Measurements from ENCODE around the gene EPHB3.

EPHB3 gene

GRCh38 chr3:184532940-184533732, 28.4 kb upstream of the EPHB3 start:
- no peak overlapping the region for H3K27ac ChIP-seq (ENCODE audit: insufficient read depth, low read depth, low read length, poor library complexity, severe bottlenecking)
- 93 to 95% methylated on average over 8 of the region's 8 CpGs for WGBS, 2 experiments
- no peaks in the 10 kb centered on the region for H3K27me3 ChIP-seq (ENCODE audit: control insufficient read depth, insufficient read depth, low read length, poor library complexity, severe bottlenecking)
- H3K9me3 ChIP-seq (ENCODE audit: control insufficient read depth, low read length), result no peaks in the 10 kb centered on the region
- peaks cover 6% of the 10 kb centered on the region for H3K4me1 ChIP-seq (ENCODE audit: control insufficient read depth, insufficient read depth, low read length)
- no peaks in the 10 kb centered on the region for H3K36me3 ChIP-seq (ENCODE audit: control insufficient read depth, insufficient read depth, low read length)
- no peak overlapping the region for H3K4me3 ChIP-seq (ENCODE audit: insufficient read depth, low read depth, low read length)

DNA sequence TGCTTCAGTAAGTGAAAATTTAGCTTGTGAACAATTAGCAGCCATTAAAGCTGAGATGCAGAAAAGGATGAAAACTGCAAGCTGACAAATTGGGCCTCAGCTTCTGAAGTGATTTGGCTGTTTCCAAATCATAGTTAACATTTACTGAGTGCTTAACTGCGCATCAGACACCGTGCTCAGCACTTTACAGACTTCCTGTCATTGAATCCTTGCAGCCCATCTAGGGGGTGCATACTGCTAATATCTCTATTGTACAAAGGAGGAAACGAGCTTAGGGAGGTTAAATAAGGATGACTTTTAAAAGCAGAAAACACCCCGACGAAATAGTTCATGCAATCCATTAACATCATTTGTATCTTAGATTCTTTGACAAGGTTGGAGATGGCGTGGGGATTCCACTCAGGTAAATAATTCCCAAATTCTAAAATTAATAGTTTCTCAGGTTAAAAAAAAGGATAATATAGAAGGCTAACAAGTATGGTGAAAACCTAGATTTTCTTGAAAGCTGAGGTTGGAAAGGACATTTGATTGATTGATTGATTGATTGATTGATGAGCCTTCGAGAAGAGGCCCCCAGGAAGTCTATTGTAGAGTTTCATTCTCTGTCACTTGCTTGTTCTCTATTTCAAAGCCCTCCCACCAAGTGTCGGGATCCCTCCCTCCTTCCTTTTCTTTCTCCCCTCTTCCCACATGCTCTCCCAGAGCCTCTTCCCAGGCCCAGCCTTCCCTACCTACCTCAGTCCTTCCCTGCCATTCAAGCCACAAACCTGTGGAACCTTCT, 23.5 kb upstream of the EPHB3 start:
- 35 to 44% methylated on average over 5 to 8 of the region's 8 CpGs for WGBS, 2 experiments
- no peaks in the 10 kb centered on the region for H3K27me3 ChIP-seq (ENCODE audit: control insufficient read depth, insufficient read depth, low read length, poor library complexity, severe bottlenecking)

DNA sequence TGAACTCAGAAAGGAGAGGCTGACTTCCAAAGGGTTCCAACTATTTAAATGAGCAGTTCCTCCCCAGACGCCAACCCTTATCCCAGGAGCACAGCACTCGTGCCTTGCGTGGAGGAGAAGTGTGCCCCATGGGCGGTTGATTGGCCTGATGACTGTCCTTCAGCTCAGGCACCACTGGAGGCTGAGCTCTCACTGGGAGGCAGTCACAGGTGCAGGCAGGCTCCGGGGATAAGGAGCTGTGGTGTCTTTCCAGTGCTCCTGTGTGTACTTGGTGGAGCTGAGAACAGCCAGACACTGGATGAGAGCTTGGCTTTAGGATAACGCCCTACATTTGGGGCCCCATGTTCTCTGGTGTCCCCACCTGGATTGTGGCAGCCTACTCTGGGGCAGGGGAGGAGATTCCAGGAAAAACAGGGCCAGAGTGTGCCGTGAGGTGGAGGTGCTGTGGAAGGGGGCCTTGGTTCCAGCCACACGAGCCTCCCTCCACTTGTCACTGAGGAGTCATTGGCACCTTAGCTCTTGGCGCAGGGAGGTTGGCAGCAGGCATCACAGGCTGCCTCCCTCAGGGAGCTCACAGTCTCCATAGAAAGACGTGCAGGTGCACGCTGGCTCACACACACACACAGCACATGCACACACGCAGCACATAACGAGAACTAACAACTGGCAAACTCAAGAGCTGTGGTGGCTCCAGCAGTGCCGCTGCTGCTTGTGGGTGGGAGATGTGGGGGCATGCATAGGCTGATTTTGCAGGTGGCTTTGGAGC, 22.7 kb upstream of the EPHB3 start:
- Histone ChIP-seq H3K36me3 (ENCODE audit: control insufficient read depth, insufficient read depth, low read length) (no peaks in the 10 kb centered on the region), H3K4me1 (ENCODE audit: control insufficient read depth, insufficient read depth, low read length) (peaks cover 16% of the 10 kb centered on the region), H3K9me3 (ENCODE audit: control insufficient read depth, low read length) (no peaks in the 10 kb centered on the region), H3K4me3 (ENCODE audit: insufficient read depth, low read depth, low read length) (no peak overlapping the region), H3K27me3 (ENCODE audit: control insufficient read depth, insufficient read depth, low read length, poor library complexity, severe bottlenecking) (peaks cover 5% of the 10 kb centered on the region), H3K27ac (ENCODE audit: insufficient read depth, low read depth, low read length, poor library complexity, severe bottlenecking) (no peak overlapping the region)
- WGBS, 2 experiments, result 65 to 66% methylated on average over 14 of the region's 14 CpGs

More for the DNA sequence above, 23.5 kb upstream of the EPHB3 start:
- Histone ChIP-seq H3K4me3 (ENCODE audit: insufficient read depth, low read depth, low read length) (no peak overlapping the region), H3K27ac (ENCODE audit: insufficient read depth, low read depth, low read length, poor library complexity, severe bottlenecking) (no peak overlapping the region), H3K36me3 (ENCODE audit: control insufficient read depth, insufficient read depth, low read length) (no peaks in the 10 kb centered on the region), H3K4me1 (ENCODE audit: control insufficient read depth, insufficient read depth, low read length) (peaks cover 16% of the 10 kb centered on the region), H3K9me3 (ENCODE audit: control insufficient read depth, low read length) (no peaks in the 10 kb centered on the region)

GRCh38 chr3:184539801-184540435, 21.7 kb upstream of the EPHB3 start:
- H3K27ac ChIP-seq (ENCODE audit: insufficient read depth, low read depth, low read length, poor library complexity, severe bottlenecking), result no peak overlapping the region
- H3K9me3 ChIP-seq (ENCODE audit: control insufficient read depth, low read length), result no peaks in the 10 kb centered on the region
- whole genome bisulfite sequencing, 2 experiments, result 82 to 83% methylated on average over 16 of the region's 16 CpGs
- no peaks in the 10 kb centered on the region for H3K36me3 ChIP-seq (ENCODE audit: control insufficient read depth, insufficient read depth, low read length)
- peaks cover 6% of the 10 kb centered on the region for H3K27me3 ChIP-seq (ENCODE audit: control insufficient read depth, insufficient read depth, low read length, poor library complexity, severe bottlenecking)
- H3K4me3 ChIP-seq (ENCODE audit: insufficient read depth, low read depth, low read length), result no peak overlapping the region
- H3K4me1 ChIP-seq (ENCODE audit: control insufficient read depth, insufficient read depth, low read length), result peaks cover 16% of the 10 kb centered on the region

GRCh38 chr3:184540777-184541681, 20.6 kb upstream of the EPHB3 start:
- H3K36me3 ChIP-seq (ENCODE audit: control insufficient read depth, insufficient read depth, low read length), result no peaks in the 10 kb centered on the region
- H3K4me1 ChIP-seq (ENCODE audit: control insufficient read depth, insufficient read depth, low read length), result peaks cover 16% of the 10 kb centered on the region
- H3K27ac ChIP-seq (ENCODE audit: insufficient read depth, low read depth, low read length, poor library complexity, severe bottlenecking), result no peak overlapping the region
- H3K27me3 ChIP-seq (ENCODE audit: control insufficient read depth, insufficient read depth, low read length, poor library complexity, severe bottlenecking), result peaks cover 6% of the 10 kb centered on the region
- H3K9me3 ChIP-seq (ENCODE audit: control insufficient read depth, low read length), result no peaks in the 10 kb centered on the region
- WGBS, 2 experiments, result 63 to 64% methylated on average over 14 of the region's 14 CpGs
- no peak overlapping the region for H3K4me3 ChIP-seq (ENCODE audit: insufficient read depth, low read depth, low read length)

DNA sequence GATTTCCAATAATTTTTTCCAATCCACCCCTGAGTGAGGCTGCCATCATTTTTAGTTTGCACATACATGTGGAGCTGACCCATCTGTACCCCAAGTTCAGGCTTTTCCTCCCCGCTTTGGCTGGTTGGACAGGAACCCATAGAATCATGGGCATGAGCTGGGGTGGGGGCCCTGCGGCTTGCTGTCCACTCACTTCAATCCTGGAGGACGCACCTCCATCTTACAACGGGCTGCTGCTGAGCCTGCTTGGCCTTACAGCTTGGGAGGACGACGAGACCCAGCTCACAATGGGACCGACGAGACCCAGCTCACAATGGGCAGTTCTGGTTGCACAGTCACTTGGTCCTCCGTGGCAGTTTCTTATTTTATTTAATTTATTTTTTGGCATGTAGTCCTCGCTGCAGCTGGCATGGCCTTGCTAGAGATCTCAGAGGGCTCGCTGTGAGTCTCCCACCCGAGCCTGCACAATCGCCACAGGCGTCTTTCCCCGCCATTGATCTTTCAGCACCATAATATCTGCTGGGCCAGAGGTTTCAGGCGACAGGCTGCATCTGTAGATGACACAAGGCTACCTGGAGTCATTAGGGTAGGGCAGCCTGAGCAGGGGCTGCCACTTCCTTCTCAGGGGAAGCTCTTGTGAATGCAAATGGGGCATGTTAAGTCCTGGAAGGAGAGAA, 19.6 kb upstream of the EPHB3 start:
- 82 to 87% methylated on average over 16 of the region's 16 CpGs for WGBS, 2 experiments
- H3K27me3 ChIP-seq (ENCODE audit: control insufficient read depth, insufficient read depth, low read length, poor library complexity, severe bottlenecking), result peaks cover 6% of the 10 kb centered on the region

GRCh38 chr3:184542577-184542976, 19.0 kb upstream of the EPHB3 start:
- WGBS, 2 experiments, result 58 to 63% methylated on average over 4 of the region's 4 CpGs
- H3K4me3 ChIP-seq (ENCODE audit: insufficient read depth, low read depth, low read length), result no peak overlapping the region

More for the DNA sequence above, 19.6 kb upstream of the EPHB3 start:
- no peaks in the 10 kb centered on the region for H3K9me3 ChIP-seq (ENCODE audit: control insufficient read depth, low read length)
- no peak overlapping the region for H3K27ac ChIP-seq (ENCODE audit: insufficient read depth, low read depth, low read length, poor library complexity, severe bottlenecking)
- no peaks in the 10 kb centered on the region for H3K36me3 ChIP-seq (ENCODE audit: control insufficient read depth, insufficient read depth, low read length)
- no peak overlapping the region for H3K4me3 ChIP-seq (ENCODE audit: insufficient read depth, low read depth, low read length)
- H3K4me1 ChIP-seq (ENCODE audit: control insufficient read depth, insufficient read depth, low read length), result peaks cover 16% of the 10 kb centered on the region

GRCh38 chr3:184543256-184543655, 18.3 kb upstream of the EPHB3 start:
- peaks cover 6% of the 10 kb centered on the region for H3K27me3 ChIP-seq (ENCODE audit: control insufficient read depth, insufficient read depth, low read length, poor library complexity, severe bottlenecking)
- 89 to 90% methylated on average over 6 of the region's 6 CpGs for WGBS, 2 experiments
- H3K4me3 ChIP-seq (ENCODE audit: insufficient read depth, low read depth, low read length), result no peak overlapping the region
- peaks cover 9% of the 10 kb centered on the region for H3K4me1 ChIP-seq (ENCODE audit: control insufficient read depth, insufficient read depth, low read length)
- no peaks in the 10 kb centered on the region for H3K36me3 ChIP-seq (ENCODE audit: control insufficient read depth, insufficient read depth, low read length)
- H3K27ac ChIP-seq (ENCODE audit: insufficient read depth, low read depth, low read length, poor library complexity, severe bottlenecking), result no peak overlapping the region
- no peaks in the 10 kb centered on the region for H3K9me3 ChIP-seq (ENCODE audit: control insufficient read depth, low read length)

More at GRCh38 chr3:184542577-184542976, 19.0 kb upstream of the EPHB3 start:
- Histone ChIP-seq H3K4me1 (ENCODE audit: control insufficient read depth, insufficient read depth, low read length) (peaks cover 16% of the 10 kb centered on the region), H3K27ac (ENCODE audit: insufficient read depth, low read depth, low read length, poor library complexity, severe bottlenecking) (no peak overlapping the region), H3K9me3 (ENCODE audit: control insufficient read depth, low read length) (no peaks in the 10 kb centered on the region), H3K36me3 (ENCODE audit: control insufficient read depth, insufficient read depth, low read length) (no peaks in the 10 kb centered on the region), H3K27me3 (ENCODE audit: control insufficient read depth, insufficient read depth, low read length, poor library complexity, severe bottlenecking) (peaks cover 6% of the 10 kb centered on the region)
